NCI-H82 treated with DMSO at 0.1 percent for 48 hours (cell line): Measurements from ENCODE around the gene GDF10.

ENCODE experiments used
- DNase-seq: peaks from one replicate; lab custom pipeline; 2025; ENCODE audit not compliant: unreplicated experiment; lab: John Stamatoyannopoulos, UW

The GDF10 gene

GRCh38 chr10:47349941-47350371, 50.0 kb downstream of the GDF10 start:
- DNase-seq: no peak

- no peak for DNase-seq
These were observed 51.0 kb downstream of the GDF10 start for GRCh38 chr10:47350671-47351640.

- no peak for DNase-seq
These were observed 52.2 kb downstream of the GDF10 start for GRCh38 chr10:47351899-47352815.

- no peak for DNase-seq
These were observed 53.4 kb downstream of the GDF10 start for GRCh38 chr10:47353351-47353750.

- DNase-seq: no peak
These were observed 54.2 kb downstream of the GDF10 start for GRCh38 chr10:47354165-47354564.

- DNase-seq: no peak
These were observed 54.9 kb downstream of the GDF10 start for GRCh38 chr10:47354900-47355299.

GRCh38 chr10:47356708-47357107, 56.7 kb downstream of the GDF10 start:
- DNase-seq: no peak

- DNase-seq: no peak
These were observed 57.2 kb downstream of the GDF10 start for GRCh38 chr10:47357131-47357582.

GRCh38 chr10:47357911-47358310, 57.9 kb downstream of the GDF10 start:
- DNase-seq: no peak

- no peak for DNase-seq
These were observed 58.5 kb downstream of the GDF10 start for GRCh38 chr10:47358457-47358856.

- no peak for DNase-seq
These were observed 59.1 kb downstream of the GDF10 start for GRCh38 chr10:47359101-47359500.

- DNase-seq: no peak
These were observed 59.8 kb downstream of the GDF10 start for GRCh38 chr10:47359626-47360418.

GRCh38 chr10:47360419-47361040, 60.5 kb downstream of the GDF10 start:
- DNase-seq: peak; percentile 55

- DNase-seq: no peak
These were observed 61.3 kb downstream of the GDF10 start for GRCh38 chr10:47361293-47361692.

GRCh38 chr10:47362199-47362598, 62.2 kb downstream of the GDF10 start:
- no peak for DNase-seq
